Coronary artery (tissue), 2 donors: ENCODE data around the gene MT1A.

Source experiments
- DNase-seq: peaks from one replicate; pipeline ENCODE4 v3.0.0-alpha.2; 2017; ENCODE audit warnings: low spot score
- H3K27ac ChIP-seq, 2 donors: fragments of 200-600 bp; sonication (generic); one replicate each; pipeline ENCODE4 v1.5.1; 2016 to 2019
- H3K4me3 ChIP-seq: fragments of 200-600 bp; sonication (generic); 2 replicates; pipeline ENCODE4 v1.5.1; 2016; ENCODE audit warnings: mild to moderate bottlenecking, moderate library complexity
- TF ChIP-seq, protein P1 (sequence below): fragments of 200-600 bp; sonication (generic); IDR thresholded peaks from one replicate; pipeline ENCODE4 v1.5.1; 2019; ENCODE audit warnings: antibody characterized with exemption

MT1A gene

DNA sequence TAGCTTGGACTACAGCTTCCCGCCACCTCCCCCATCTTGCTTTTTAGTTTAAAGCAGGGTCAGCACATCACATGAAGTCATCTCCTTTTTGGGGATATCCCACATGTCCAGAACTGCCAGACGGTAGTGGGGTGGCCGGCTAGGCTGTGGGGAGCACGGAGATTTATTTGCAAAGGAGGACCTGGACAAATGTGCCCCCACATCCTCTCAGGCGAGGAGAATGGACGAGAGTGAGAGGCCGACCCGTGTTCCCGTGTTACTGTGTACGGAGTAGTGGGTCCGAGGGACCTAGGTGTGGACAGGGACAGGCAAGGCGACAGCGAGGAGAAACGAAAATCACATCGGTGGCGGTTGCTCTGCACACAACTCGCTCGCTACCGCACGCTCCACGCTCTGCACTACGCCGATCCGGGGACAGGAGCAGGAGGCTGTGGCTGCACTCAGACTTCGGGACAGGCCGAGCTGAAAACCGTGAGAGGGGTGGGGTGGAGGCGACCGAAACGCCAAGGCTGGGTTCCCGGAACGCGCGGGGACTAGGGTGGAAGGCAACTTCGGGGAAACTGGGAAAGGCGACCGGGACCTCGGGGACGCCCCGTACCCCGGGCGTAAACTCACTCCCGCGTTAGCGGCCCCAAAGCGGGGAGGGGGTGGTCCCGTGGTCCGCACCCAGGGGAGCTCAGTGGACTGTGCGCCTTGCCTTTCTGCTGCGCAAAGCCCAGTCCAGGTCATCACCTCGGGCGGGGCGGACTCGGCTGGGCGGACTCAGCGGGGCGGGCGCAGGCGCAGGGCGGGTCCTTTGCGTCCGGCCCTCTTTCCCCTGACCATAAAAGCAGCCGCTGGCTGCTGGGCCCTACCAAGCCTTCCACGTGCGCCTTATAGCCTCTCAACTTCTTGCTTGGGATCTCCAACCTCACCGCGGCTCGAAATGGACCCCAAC is at the start of gene MT1A:
Gene MT1A, plus strand, starts transcription at position 853 of the 937 bp plus-strand sequence. Its CDS starts 73 bp downstream, at position 926.
- DNase-seq, result peak; percentile 93
- H3K27ac ChIP-seq, result peak within 1 kb of the TSS; percentile 81 to 85
- TF ChIP-seq, protein P1, sequence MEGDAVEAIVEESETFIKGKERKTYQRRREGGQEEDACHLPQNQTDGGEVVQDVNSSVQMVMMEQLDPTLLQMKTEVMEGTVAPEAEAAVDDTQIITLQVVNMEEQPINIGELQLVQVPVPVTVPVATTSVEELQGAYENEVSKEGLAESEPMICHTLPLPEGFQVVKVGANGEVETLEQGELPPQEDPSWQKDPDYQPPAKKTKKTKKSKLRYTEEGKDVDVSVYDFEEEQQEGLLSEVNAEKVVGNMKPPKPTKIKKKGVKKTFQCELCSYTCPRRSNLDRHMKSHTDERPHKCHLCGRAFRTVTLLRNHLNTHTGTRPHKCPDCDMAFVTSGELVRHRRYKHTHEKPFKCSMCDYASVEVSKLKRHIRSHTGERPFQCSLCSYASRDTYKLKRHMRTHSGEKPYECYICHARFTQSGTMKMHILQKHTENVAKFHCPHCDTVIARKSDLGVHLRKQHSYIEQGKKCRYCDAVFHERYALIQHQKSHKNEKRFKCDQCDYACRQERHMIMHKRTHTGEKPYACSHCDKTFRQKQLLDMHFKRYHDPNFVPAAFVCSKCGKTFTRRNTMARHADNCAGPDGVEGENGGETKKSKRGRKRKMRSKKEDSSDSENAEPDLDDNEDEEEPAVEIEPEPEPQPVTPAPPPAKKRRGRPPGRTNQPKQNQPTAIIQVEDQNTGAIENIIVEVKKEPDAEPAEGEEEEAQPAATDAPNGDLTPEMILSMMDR, result no peak
- H3K4me3 ChIP-seq, result peak within 1 kb of the TSS; percentile 70

DNA sequence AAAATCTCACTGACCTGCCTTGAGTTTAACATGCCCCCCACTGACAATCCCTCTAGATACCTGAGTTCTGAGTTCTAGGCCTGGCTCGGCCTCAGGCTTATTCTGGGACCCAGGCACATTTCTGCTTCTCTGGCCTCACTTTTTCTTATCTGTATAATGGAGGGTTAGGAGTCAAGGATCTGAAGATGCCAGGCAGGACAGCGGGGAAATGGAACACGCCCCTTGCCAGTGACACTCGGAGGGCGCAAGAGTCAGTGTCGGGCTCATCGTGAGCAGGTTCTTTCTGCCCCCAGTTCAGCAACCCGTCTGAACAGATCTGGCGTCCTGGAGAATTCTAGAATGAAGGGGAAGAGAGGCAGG is 49.7 kb upstream of the MT1A start:
- Histone ChIP-seq H3K4me3 (peak overlapping the region; percentile 75), H3K27ac (no peak overlapping the region)
- TF ChIP-seq, protein P1, result no peak
- DNase-seq, result no peak

DNA sequence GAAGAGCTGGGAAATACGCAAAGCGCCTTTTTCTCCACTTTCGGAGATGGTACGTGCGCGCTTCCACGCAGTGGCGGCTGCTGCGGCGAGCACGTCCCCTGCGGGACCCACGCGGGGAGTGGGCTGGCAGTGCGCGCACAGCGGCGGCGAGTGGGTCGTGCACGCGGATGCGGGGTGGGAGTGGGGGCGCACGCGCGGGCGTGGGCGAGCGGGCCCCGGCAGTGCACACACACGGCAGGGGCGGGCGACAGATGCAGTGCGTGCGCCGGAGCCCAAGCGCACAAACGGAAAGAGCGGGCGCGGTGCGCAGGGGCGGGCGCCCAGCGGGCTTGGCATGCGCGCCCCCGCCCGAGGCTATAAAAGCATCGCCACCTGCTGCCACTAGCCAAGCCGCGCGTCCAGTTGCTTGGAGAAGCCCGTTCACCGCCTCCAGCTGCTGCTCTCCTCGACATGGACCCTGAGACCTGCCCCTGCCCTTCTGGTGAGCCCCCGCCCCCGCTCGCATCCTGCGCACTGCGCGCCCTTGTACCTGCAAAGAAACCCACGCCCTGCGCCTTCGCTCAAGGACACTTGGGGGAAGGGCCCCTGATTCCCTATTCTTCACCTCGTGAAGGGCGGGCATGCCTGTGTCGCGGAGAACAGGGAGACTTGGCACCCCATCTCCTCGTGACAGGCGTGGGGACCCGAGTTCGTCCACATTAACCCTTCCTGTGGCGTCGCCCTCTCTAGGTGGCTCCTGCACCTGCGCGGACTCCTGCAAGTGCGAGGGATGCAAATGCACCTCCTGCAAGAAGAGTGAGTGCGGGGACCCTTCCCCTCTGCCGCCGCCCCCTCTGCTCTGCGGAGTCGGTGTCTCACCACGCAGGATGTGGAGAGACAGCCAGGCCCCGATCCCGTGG is 49.1 kb upstream of the MT1A start, which contains the start of gene MT3:
Gene MT3, plus strand, starts transcription at position 388 of the 899 bp plus-strand sequence. Its CDS starts 63 bp downstream, at position 451.
- Histone ChIP-seq H3K4me3 (peak within 1 kb of the TSS; percentile 75), H3K27ac (no peak within 1 kb of the TSS)
- TF ChIP-seq, protein P1, result no peak
- DNase-seq, result no peak

DNA sequence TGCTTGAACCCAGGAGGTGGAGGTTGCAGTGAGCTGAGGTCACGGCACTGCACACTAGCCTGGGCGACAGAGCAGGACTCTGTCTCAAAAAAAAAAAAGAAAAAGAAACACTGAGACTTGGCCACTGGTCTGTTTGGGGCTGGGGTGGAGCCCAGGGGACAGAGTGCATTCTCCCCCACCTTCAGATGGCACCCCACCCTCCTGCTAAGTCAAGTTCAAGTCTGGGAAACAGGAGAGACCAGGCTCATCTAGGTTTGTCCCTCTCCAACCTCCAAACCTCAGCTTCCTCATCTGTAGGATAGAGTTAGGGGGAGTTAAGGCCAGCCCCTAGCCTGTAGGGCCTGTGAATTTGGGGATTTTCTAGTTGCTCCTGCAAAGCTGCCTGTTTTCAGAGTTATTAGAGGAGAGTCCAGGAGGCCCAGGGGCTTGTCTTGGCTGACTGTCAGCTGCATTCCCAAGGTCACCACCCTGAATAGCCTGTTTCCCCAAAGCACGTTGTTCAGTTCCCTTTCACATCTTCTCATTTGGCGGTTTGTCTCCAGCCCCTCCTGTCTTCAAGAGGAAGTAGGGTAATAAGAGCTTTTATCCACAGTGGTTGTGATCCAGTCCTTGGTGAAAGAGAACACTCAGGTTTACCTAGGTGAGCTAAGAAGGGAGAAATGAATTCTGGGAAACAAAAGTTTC is 46.9 kb upstream of the MT1A start:
- H3K27ac ChIP-seq, result no peak overlapping the region
- H3K4me3 ChIP-seq, result no peak overlapping the region
- DNase-seq, result peak; percentile 46
- TF ChIP-seq, protein P1, result no peak

DNA sequence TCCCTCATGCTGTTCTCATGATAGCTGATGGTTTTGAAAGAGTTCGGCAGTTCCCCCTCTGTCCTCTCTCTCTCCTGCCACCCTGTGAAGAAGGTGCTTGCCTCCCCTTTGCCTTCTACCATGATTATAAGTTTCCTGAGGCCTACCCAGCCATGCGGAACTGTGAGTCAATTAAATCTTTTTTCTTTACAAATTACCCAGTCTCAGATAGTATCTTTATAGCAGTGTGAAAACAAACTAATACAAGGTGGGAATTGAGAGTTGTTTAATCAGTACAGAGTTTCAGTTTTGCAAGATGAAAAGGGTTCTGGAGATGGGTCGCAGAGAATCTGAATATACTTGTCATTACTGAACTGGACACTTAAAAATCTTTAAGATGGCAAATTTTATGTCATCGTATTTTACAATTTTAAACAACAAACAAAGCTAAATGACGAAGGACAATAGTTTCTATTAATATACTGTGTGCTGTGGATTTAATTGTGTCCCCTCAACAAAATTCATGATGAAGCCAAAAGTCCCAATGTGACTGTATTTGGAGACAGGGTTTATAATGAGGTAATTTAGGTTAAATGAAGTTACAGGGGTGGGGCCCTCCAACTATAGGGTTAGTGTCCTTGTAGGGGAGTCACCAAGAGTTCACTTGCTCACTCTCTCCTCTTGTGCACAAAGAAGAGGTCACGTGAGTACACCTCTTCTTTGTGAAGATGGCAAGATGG is 44.7 kb upstream of the MT1A start:
- TF ChIP-seq, protein P1, result no peak
- no peak for DNase-seq
- no peak overlapping the region for H3K4me3 ChIP-seq

DNA sequence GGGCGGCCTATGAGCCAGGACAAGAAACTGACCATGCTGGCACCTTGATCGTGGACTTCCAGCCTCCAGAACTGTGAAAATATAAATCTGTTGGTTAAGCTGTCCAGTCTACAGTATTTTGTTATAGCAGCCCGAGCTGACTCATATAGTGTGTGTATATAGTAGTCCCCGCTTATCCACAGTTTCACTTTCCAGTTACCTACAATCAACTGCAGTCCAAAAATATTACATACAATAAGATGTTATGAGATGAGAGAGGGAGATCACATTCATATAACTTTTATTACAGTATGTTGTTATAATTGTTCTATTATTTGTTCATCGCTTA is 44.2 kb upstream of the MT1A start:
- no peak for DNase-seq
- TF ChIP-seq, protein P1, result no peak
- Histone ChIP-seq H3K27ac (no peak overlapping the region), H3K4me3 (no peak overlapping the region)

More for the DNA sequence above, 44.7 kb upstream of the MT1A start:
- H3K27ac ChIP-seq, result no peak overlapping the region
